HG03095 (cell line): ENCODE results near the gene IGF2BP2.

ENCODE experiments used
- ATAC-seq: cut with Tn5 transposase; IDR thresholded peaks from one replicate; pipeline ENCODE4 v1.9.1; 2021; ENCODE audit warnings: moderate library complexity; ENCODE audit not compliant: unreplicated experiment

Gene IGF2BP2

GRCh38 chr3:185594073-185594472 is 230.8 kb downstream of the IGF2BP2 start:
- no peak for ATAC-seq
